Kidney capillary endothelial cell (primary cell): Measurements from ENCODE around the gene METRN.

Source experiments
- DNase-seq: peaks from one replicate; pipeline ENCODE4 v3.0.0-alpha.2; 2018; ENCODE audit warnings: low spot score

The METRN gene

GRCh38 chr16:724188-725040 is 9.5 kb downstream of the METRN start:
- DNase-seq = no peak

GRCh38 chr16:725041-725376 is 10.1 kb downstream of the METRN start:
- DNase-seq = no peak

GRCh38 chr16:725463-726187 is 10.7 kb downstream of the METRN start:
- no peak for DNase-seq

GRCh38 chr16:726188-726437 is 11.2 kb downstream of the METRN start:
- DNase-seq = no peak

GRCh38 chr16:726438-727290 is 11.7 kb downstream of the METRN start, which contains the start of the genes CCDC78 and HAGHL:
Gene CCDC78, minus strand, starts transcription at chr16:726443. Its CDS starts 76 bp downstream, at chr16:726367.
Gene HAGHL, plus strand, starts transcription at chr16:727106. Its CDS starts 404 bp downstream, at chr16:727510.
- DNase-seq = no peak

- DNase-seq = no peak
Measured at GRCh38 chr16:727291-727977, 12.5 kb downstream of the METRN start.

- DNase-seq = peak; percentile 62
Measured at GRCh38 chr16:728131-728889, 13.4 kb downstream of the METRN start.

- no peak for DNase-seq
Measured at GRCh38 chr16:728890-729744, 14.2 kb downstream of the METRN start.

- DNase-seq = no peak
Measured at GRCh38 chr16:729768-730665, 15.1 kb downstream of the METRN start.

- DNase-seq = no peak
Measured at GRCh38 chr16:730666-731509, 16.0 kb downstream of the METRN start.

GRCh38 chr16:732332-732731 is 17.4 kb downstream of the METRN start:
- DNase-seq = no peak

- DNase-seq = no peak
Measured at GRCh38 chr16:732936-733335, 18.0 kb downstream of the METRN start.

- no peak for DNase-seq
Measured at GRCh38 chr16:733382-734207, 18.7 kb downstream of the METRN start.

- DNase-seq = no peak
Measured at GRCh38 chr16:734208-734980, 19.5 kb downstream of the METRN start.

GRCh38 chr16:734981-735881 is 20.3 kb downstream of the METRN start:
- DNase-seq = no peak
